ENCODE results near the gene LCE2B.
"Not testable (repeated sequence)": the region's sequence is repeated elsewhere in the genome, so short reads cannot be mapped to it uniquely, and the experiment has no call there.

The LCE2B gene

GRCh38 chr1:152685823-152686222 is at the start of gene LCE2B:
Gene LCE2B (plus strand): TSS chr1:152686123. CDS start chr1:152686844, 721 bp downstream.
- not testable (repeated sequence) for DNase-seq

- DNase-seq = no peak
These were observed 45.6 kb upstream of the LCE2B start for GRCh38 chr1:152640351-152640750.

- DNase-seq = no peak
These were observed 42.0 kb upstream of the LCE2B start for GRCh38 chr1:152643945-152644344.

GRCh38 chr1:152645146-152645545 is 40.8 kb upstream of the LCE2B start:
- no peak for DNase-seq

GRCh38 chr1:152646656-152647055 is 39.3 kb upstream of the LCE2B start:
- no peak for DNase-seq

GRCh38 chr1:152654110-152654509 is 31.8 kb upstream of the LCE2B start:
- DNase-seq = peak; percentile 39

GRCh38 chr1:152656459-152656858 is 29.5 kb upstream of the LCE2B start:
- no peak for DNase-seq

- no peak for DNase-seq
These were observed 28.2 kb upstream of the LCE2B start for GRCh38 chr1:152657677-152658076.

- no peak for DNase-seq
These were observed 27.3 kb upstream of the LCE2B start for GRCh38 chr1:152658649-152659048.

- DNase-seq = no peak
These were observed 22.8 kb upstream of the LCE2B start, which contains the start of gene LCE2D for GRCh38 chr1:152663098-152663497. Gene LCE2D (plus strand): TSS chr1:152663380. CDS start chr1:152664106, 726 bp downstream.

GRCh38 chr1:152666171-152666570 is 19.8 kb upstream of the LCE2B start:
- DNase-seq = not testable (repeated sequence)

GRCh38 chr1:152667648-152668047 is 18.3 kb upstream of the LCE2B start:
- no peak for DNase-seq

GRCh38 chr1:152673016-152673415 is 12.9 kb upstream of the LCE2B start:
- DNase-seq = no peak

GRCh38 chr1:152674983-152675382 is 10.9 kb upstream of the LCE2B start, which contains the start of gene LCE2C:
Gene LCE2C (plus strand): TSS chr1:152675279. CDS start chr1:152676016, 737 bp downstream.
- DNase-seq = not testable (repeated sequence)

GRCh38 chr1:152679459-152679858 is 6.5 kb upstream of the LCE2B start:
- no peak for DNase-seq

GRCh38 chr1:152681616-152682015 is 4.3 kb upstream of the LCE2B start:
- DNase-seq = no peak

- DNase-seq = no peak
These were observed 2.1 kb upstream of the LCE2B start for GRCh38 chr1:152683846-152684245.

- no peak for DNase-seq
These were observed 12.0 kb downstream of the LCE2B start, which contains the start of gene LCE2A for GRCh38 chr1:152697701-152698600. Gene LCE2A (plus strand): TSS chr1:152698345. CDS start chr1:152698902, 557 bp downstream.

GRCh38 chr1:152699746-152700145 is 13.8 kb downstream of the LCE2B start:
- DNase-seq = no peak

- no peak for DNase-seq
These were observed 21.9 kb downstream of the LCE2B start, which contains the start of gene LCE4A for GRCh38 chr1:152707860-152708259. Gene LCE4A (plus strand): TSS chr1:152708160. CDS start chr1:152709076, 916 bp downstream.

GRCh38 chr1:152718238-152718637 is 32.3 kb downstream of the LCE2B start:
- no peak for DNase-seq

- DNase-seq = no peak
These were observed 39.3 kb downstream of the LCE2B start for GRCh38 chr1:152725261-152725660.

- no peak for DNase-seq
These were observed 43.1 kb downstream of the LCE2B start for GRCh38 chr1:152728986-152729385.

- DNase-seq = no peak
These were observed 49.7 kb downstream of the LCE2B start for GRCh38 chr1:152735648-152736047.

Measured in NCI-H1436 (cell line).